Heart left ventricle (tissue), 16 donors: ENCODE data around the gene SNX12. TPM values are rescaled to one million over a fixed set of nuclear protein-coding genes. Genes with fewer than 3 reads are reported as not detected.
A peak's percentile ranks its signal among the peaks of the same experiment; 100 is the strongest.

ENCODE experiments used
- ATAC-seq, 4 donors: fragments of 200-7000 bp; cut with Tn5 transposase; one replicate each; pipeline ENCODE4 v1.9.1; 2020 to 2022; ENCODE audit warnings: moderate library complexity in 4 of 4, mild to moderate bottlenecking in 3 of 4, moderate number of reproducible peaks in 1 of 4
- DNase-seq, 5 donors: peaks; one replicate each; pipeline ENCODE4 v3.0.0-alpha.2; 2020
- H3K27ac ChIP-seq, 12 donors: fragments of 200-600 bp; sonication (generic) in 4 of 12; one replicate each; pipeline versions ENCODE4 v1.5.0 to v1.8.0; 2016 to 2022; ENCODE audit warnings: mild to moderate bottlenecking in 2 of 12
- H3K27me3 ChIP-seq, 9 donors: fragments of 200-600 bp; sonication (generic) in 2 of 9; one replicate each; pipeline versions ENCODE4 v1.5.1 to v1.8.0; 2016 to 2022; ENCODE audit warnings: mild to moderate bottlenecking in 3 of 9
- H3K36me3 ChIP-seq, 9 donors: fragments of 200-600 bp; sonication (generic) in 2 of 9; one replicate each; pipeline versions ENCODE4 v1.5.0 to v1.8.0; 2018 to 2022; ENCODE audit warnings: mild to moderate bottlenecking in 2 of 9
- H3K4me1 ChIP-seq, 12 donors: fragments of 200-600 bp; sonication (generic) in 4 of 12; one replicate each; pipeline versions ENCODE4 v1.5.0 to v1.8.0; 2016 to 2022; ENCODE audit warnings: mild to moderate bottlenecking in 3 of 12
- H3K4me3 ChIP-seq, 12 donors: fragments of 200-600 bp; sonication (generic) in 4 of 12; one replicate each; pipeline versions ENCODE4 v1.5.0 to v1.8.0; 2017 to 2022; ENCODE audit warnings: mild to moderate bottlenecking in 9 of 12, moderate library complexity in 4 of 12
- H3K9me3 ChIP-seq, 12 donors: fragments of 200-600 bp; sonication (generic) in 4 of 12; one replicate each; pipeline versions ENCODE4 v1.5.0 to v1.8.0; 2016 to 2022; ENCODE audit warnings: mild to moderate bottlenecking in 1 of 12
- POLR2A ChIP-seq, 2 donors: fragments of 450-650 bp; IDR thresholded peaks; one replicate each; pipeline ENCODE4 v1.6.1; 2017; ENCODE audit warnings: antibody characterized with exemption in 2 of 2, mild to moderate bottlenecking in 2 of 2, moderate library complexity in 2 of 2
- WGBS, 4 donors: extraction: QIAGEN DNeasy Blood & Tissue Kit in 2 of 4; methylation state at CpG; one replicate each; pipeline versions ENCODE4 v1.1.5 to v1.1.7; 2013 to 2018; 5-methylcytosine and 5-hydroxymethylcytosine counted together
- intact Hi-C, 10 donors: fragments of 100-400 bp; cut with DNase I; formaldehyde crosslinking; loops; one replicate each; pipeline versions ENCODE4 v1.11.1 to v1.14.2; 2022
- long read RNA-seq, 3 donors: library from polyadenylated mRNA; unstranded; transcript quantifications; one replicate each; pipeline ENCODE4 v2.0.0, GENCODE V29; 2020 to 2021
- polyA plus RNA-seq, 2 donors: library from polyadenylated mRNA; stranded (reverse); fragments of 200-250 nt; gene quantifications; one replicate each; pipeline ENCODE4 v1.2.3, GENCODE V29; 2013
- total RNA-seq, 9 donors: library from RNA; depleted of rRNA in 2 of 9; stranded (reverse); fragments of >200 nt in 2 of 9; fragmentation: NEBNext Ultra II Directional in 3 of 9; extraction: Animal tissue kit (Norgen Biotek cat#: 25700) in 3 of 9; gene quantifications; one replicate each; pipeline versions ENCODE4 v1.1.0 to v1.2.4, GENCODE V29; 2016 to 2023
- TF ChIP-seq, protein P1 (sequence below), 12 donors: fragments of 200-600 bp; sonication (generic) in 4 of 12; IDR thresholded peaks; one replicate each; pipeline versions ENCODE4 v1.5.0 to v1.8.0; 2018 to 2022; ENCODE audit warnings: antibody characterized with exemption in 12 of 12, mild to moderate bottlenecking in 5 of 12
- donor health status: ischemic (EF 13 %, LVEDD 7.1; RV severe dilation, severe dysfunction).
- donor health status: healthy with polysubstance abuse.
- donor health status: DM: no; HTN: yes; CAD: no.
- donor health status: DM: no; HTN: no; CAD: no.
- donor health status: ischemic (EF 25% LVEDD 6.9; RV normal size, moderate dysfunction).
- donor health status: ischemic (EF 25% LVEDD 5.7; RV mildly dilated, moderate dysfunction).
- donor health status: healthy.
- donor health status: DM: yes; HTN: yes; CAD: no.
- donor health status: ischemic (EF 35%, LVEDD 5.7; RV mildly dilated, moderate dysfunction).
- donor health status: nonischemic (EF 11% LVEDD 7.7; RV severe dilation, severe dysfunction).
- donor health status: DM: yes; HTN: yes; CAD: no.
- donor health status: PGD.
- donor health status: ischemic (EF 29% LVEDD 5.4; RV normal size, mild dysfunction).
- donor health status: nonischemic (EF 23%, LVEDD 6.1; RV moderate dilation, normal function).

Gene SNX12
- total RNA-seq (10 to 100 TPM; 40.2 to 62.5 (median 47.7) TPM), polyA plus RNA-seq (10 to 100 TPM; 20.8 to 64.5 TPM)
- long read RNA-seq, donor 1, partial matches to known transcripts: 0 of 17 reads
- long read RNA-seq, donor 1, other reads (novel, unspliced or antisense): 17 of 17 reads
- long read RNA-seq, donor 2, partial matches to known transcripts: 0 of 17 reads
- long read RNA-seq, donor 2, other reads (novel, unspliced or antisense): 15 of 17 reads
- long read RNA-seq, donor 3, partial matches to known transcripts: 0 of 20 reads
- long read RNA-seq, donor 3, other reads (novel, unspliced or antisense): 20 of 20 reads

- Histone ChIP-seq H3K27me3 (no peaks in the 10 kb centered on the region), H3K4me1 (peaks cover 0 to 19% (median 2%) of the 10 kb centered on the region in 12 donors), H3K4me3 (peak within 1 kb of the TSS; percentile 37 to 92 (median 66)), H3K36me3 (peaks cover 0 to 5% (median 0%) of the 10 kb centered on the region in 9 donors), H3K27ac (peak within 1 kb of the TSS; percentile 61 to 88 (median 83)), H3K9me3 (no peaks in the 10 kb centered on the region)
- WGBS, 4 donors: 1 to 34% (median 17%) methylated on average over 42 to 73 of the region's 73 CpGs
- ATAC-seq (peak; percentile 97 to 99 (median 98)), DNase-seq (peak; percentile 91 to 94 (median 91))
- TF ChIP-seq, protein P1, sequence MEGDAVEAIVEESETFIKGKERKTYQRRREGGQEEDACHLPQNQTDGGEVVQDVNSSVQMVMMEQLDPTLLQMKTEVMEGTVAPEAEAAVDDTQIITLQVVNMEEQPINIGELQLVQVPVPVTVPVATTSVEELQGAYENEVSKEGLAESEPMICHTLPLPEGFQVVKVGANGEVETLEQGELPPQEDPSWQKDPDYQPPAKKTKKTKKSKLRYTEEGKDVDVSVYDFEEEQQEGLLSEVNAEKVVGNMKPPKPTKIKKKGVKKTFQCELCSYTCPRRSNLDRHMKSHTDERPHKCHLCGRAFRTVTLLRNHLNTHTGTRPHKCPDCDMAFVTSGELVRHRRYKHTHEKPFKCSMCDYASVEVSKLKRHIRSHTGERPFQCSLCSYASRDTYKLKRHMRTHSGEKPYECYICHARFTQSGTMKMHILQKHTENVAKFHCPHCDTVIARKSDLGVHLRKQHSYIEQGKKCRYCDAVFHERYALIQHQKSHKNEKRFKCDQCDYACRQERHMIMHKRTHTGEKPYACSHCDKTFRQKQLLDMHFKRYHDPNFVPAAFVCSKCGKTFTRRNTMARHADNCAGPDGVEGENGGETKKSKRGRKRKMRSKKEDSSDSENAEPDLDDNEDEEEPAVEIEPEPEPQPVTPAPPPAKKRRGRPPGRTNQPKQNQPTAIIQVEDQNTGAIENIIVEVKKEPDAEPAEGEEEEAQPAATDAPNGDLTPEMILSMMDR (IDR thresholded peaks at IDR 0.05): no peak
- peak in 1 of 2 donors; percentile 77 for TF ChIP-seq POLR2A (IDR thresholded peaks at IDR 0.05)
- intact Hi-C loops: loop anchor here in 1 of 10 donors (2.0 kb wide), 2 partner anchors 29 to 115 kb away; no protein-coding TSS in a partner anchor
Observed at GRCh38 chrX:71068044-71068918, at the start of gene SNX12. Gene SNX12, minus strand, starts transcription at chrX:71068334. Its CDS starts 28 bp downstream, at chrX:71068306.

- intact Hi-C loops: no loop called here
- peaks cover 0 to 6% (median 0%) of the 10 kb centered on the region in 12 donors for H3K9me3 ChIP-seq
- no peaks in the 10 kb centered on the region for H3K27me3 ChIP-seq
- ATAC-seq: no peak
- peak overlapping the region in 5 of 12 donors; percentile 62 to 88 (median 69) for H3K4me3 ChIP-seq
- 85 to 91% (median 85%) methylated on average over 10 of the region's 10 CpGs for WGBS, 4 donors
- TF ChIP-seq POLR2A (IDR thresholded peaks at IDR 0.05): no peak
- TF ChIP-seq, protein P1 (IDR thresholded peaks at IDR 0.05): no peak
- peaks cover 0 to 26% (median 18%) of the 10 kb centered on the region in 9 donors for H3K36me3 ChIP-seq
- DNase-seq: no peak
- no peak overlapping the region for H3K27ac ChIP-seq
- peaks cover 0 to 18% (median 5%) of the 10 kb centered on the region in 12 donors for H3K4me1 ChIP-seq
Observed at GRCh38 chrX:71117358-71117757, 49.2 kb upstream of the SNX12 start.

- H3K36me3 ChIP-seq: no peaks in the 10 kb centered on the region
- WGBS, 4 donors: 50 to 67% (median 65%) methylated on average over 5 of the region's 5 CpGs
- H3K4me1 ChIP-seq: peaks cover 0 to 9% (median 0%) of the 10 kb centered on the region in 12 donors
- ATAC-seq (no peak), DNase-seq (no peak)
- H3K27ac ChIP-seq: peak overlapping the region in 1 of 12 donors; percentile 79
- TF ChIP-seq, protein P1 (IDR thresholded peaks at IDR 0.05): no peak
- TF ChIP-seq POLR2A (IDR thresholded peaks at IDR 0.05): no peak
- intact Hi-C loops: no loop called here
- peaks cover 0 to 4% (median 0%) of the 10 kb centered on the region in 9 donors for H3K27me3 ChIP-seq
- H3K4me3 ChIP-seq: peak overlapping the region in 1 of 12 donors; percentile 58
- no peaks in the 10 kb centered on the region for H3K9me3 ChIP-seq
Observed at GRCh38 chrX:71111921-71112431, 43.8 kb upstream of the SNX12 start.
